ENCODE results near the gene PRKAR2A.

PRKAR2A gene

GRCh38 chr3:48847504-48848423 lies at the start of gene PRKAR2A:
Gene PRKAR2A (minus strand): TSS chr3:48847874. CDS start chr3:48847596, 278 bp downstream.
- FAIRE-seq: peak; percentile 93
- peak; percentile 96 for DNase-seq (ENCODE audit: extremely low spot score, insufficient read length, low read depth)

GRCh38 chr3:48896936-48897335 lies 49.3 kb upstream of the PRKAR2A start:
- DNase-seq (ENCODE audit: extremely low spot score, insufficient read length, low read depth): no peak
- FAIRE-seq: no peak

GRCh38 chr3:48894516-48894915 lies 46.8 kb upstream of the PRKAR2A start:
- DNase-seq (ENCODE audit: extremely low spot score, insufficient read length, low read depth) (no peak), FAIRE-seq (no peak)

GRCh38 chr3:48891606-48892005 lies 43.9 kb upstream of the PRKAR2A start:
- FAIRE-seq: no peak

GRCh38 chr3:48885753-48886152 lies 38.1 kb upstream of the PRKAR2A start:
- DNase-seq (ENCODE audit: extremely low spot score, insufficient read length, low read depth) (no peak), FAIRE-seq (no peak)

More at GRCh38 chr3:48891606-48892005, 43.9 kb upstream of the PRKAR2A start:
- DNase-seq (ENCODE audit: extremely low spot score, insufficient read length, low read depth): no peak

- DNase-seq (ENCODE audit: extremely low spot score, insufficient read length, low read depth) (no peak), FAIRE-seq (no peak)
Measured at GRCh38 chr3:48881652-48882114, 34.0 kb upstream of the PRKAR2A start.

- DNase-seq (ENCODE audit: extremely low spot score, insufficient read length, low read depth) (no peak), FAIRE-seq (no peak)
Measured at GRCh38 chr3:48881006-48881405, 33.3 kb upstream of the PRKAR2A start.

- DNase-seq (ENCODE audit: extremely low spot score, insufficient read length, low read depth) (no peak), FAIRE-seq (no peak)
Measured at GRCh38 chr3:48879994-48880377, 32.3 kb upstream of the PRKAR2A start.

GRCh38 chr3:48879307-48879993 lies 31.8 kb upstream of the PRKAR2A start:
- FAIRE-seq (no peak), DNase-seq (ENCODE audit: extremely low spot score, insufficient read length, low read depth) (no peak)

GRCh38 chr3:48877671-48878070 lies 30.0 kb upstream of the PRKAR2A start:
- FAIRE-seq: no peak
- no peak for DNase-seq (ENCODE audit: extremely low spot score, insufficient read length, low read depth)

- no peak for FAIRE-seq
- no peak for DNase-seq (ENCODE audit: extremely low spot score, insufficient read length, low read depth)
Measured at GRCh38 chr3:48863122-48863521, 15.4 kb upstream of the PRKAR2A start.

- DNase-seq (ENCODE audit: extremely low spot score, insufficient read length, low read depth) (no peak), FAIRE-seq (no peak)
Measured at GRCh38 chr3:48859206-48859605, 11.5 kb upstream of the PRKAR2A start.

GRCh38 chr3:48858709-48859108 lies 11.0 kb upstream of the PRKAR2A start:
- FAIRE-seq: no peak

GRCh38 chr3:48857641-48858040 lies 10.0 kb upstream of the PRKAR2A start:
- no peak for DNase-seq (ENCODE audit: extremely low spot score, insufficient read length, low read depth)
- no peak for FAIRE-seq

More at GRCh38 chr3:48858709-48859108, 11.0 kb upstream of the PRKAR2A start:
- no peak for DNase-seq (ENCODE audit: extremely low spot score, insufficient read length, low read depth)

GRCh38 chr3:48856469-48856868 lies 8.8 kb upstream of the PRKAR2A start:
- FAIRE-seq: no peak
- no peak for DNase-seq (ENCODE audit: extremely low spot score, insufficient read length, low read depth)

GRCh38 chr3:48855681-48856447 lies 8.2 kb upstream of the PRKAR2A start:
- no peak for DNase-seq (ENCODE audit: extremely low spot score, insufficient read length, low read depth)
- FAIRE-seq: no peak

GRCh38 chr3:48852151-48852550 lies 4.5 kb upstream of the PRKAR2A start:
- no peak for DNase-seq (ENCODE audit: extremely low spot score, insufficient read length, low read depth)
- no peak for FAIRE-seq

- DNase-seq (ENCODE audit: extremely low spot score, insufficient read length, low read depth) (no peak), FAIRE-seq (no peak)
Measured at GRCh38 chr3:48851407-48851806, 3.7 kb upstream of the PRKAR2A start.

- FAIRE-seq: no peak
- DNase-seq (ENCODE audit: extremely low spot score, insufficient read length, low read depth): no peak
Measured at GRCh38 chr3:48848816-48849515, 1.3 kb upstream of the PRKAR2A start.

GRCh38 chr3:48847053-48847503 lies 596 bp downstream of the PRKAR2A start:
- FAIRE-seq (peak; percentile 70), DNase-seq (ENCODE audit: extremely low spot score, insufficient read length, low read depth) (no peak)

Measured in GM18507 (cell line).